Measurements from ENCODE around the gene PI4KB.

The PI4KB gene

GRCh38 chr1:151309811-151310323 is 17.3 kb downstream of the PI4KB start:
- H3K36me3 ChIP-seq (ENCODE audit: control insufficient read depth, low read length) = peaks cover 82% of the 10 kb centered on the region
- TF ChIP-seq CTCF (IDR thresholded peaks at IDR 0.05; ENCODE audit: low read depth, low read length, poor library complexity, severe bottlenecking) (no peak), EZH2phosphoT487 (IDR thresholded peaks at IDR 0.05; ENCODE audit: borderline replicate concordance, low read length) (no peak)
- H3K4me3 ChIP-seq (ENCODE audit: low read length) = no peak overlapping the region
- H4K20me1 ChIP-seq (ENCODE audit: control insufficient read depth, insufficient read depth, low read depth, low read length) = no peaks in the 10 kb centered on the region
- no peak overlapping the region for H3K4me2 ChIP-seq (ENCODE audit: low read length)
- no peaks in the 10 kb centered on the region for H3K9me3 ChIP-seq (ENCODE audit: control insufficient read depth, insufficient read depth, low read length)
- H3K9me2 ChIP-seq (replicated peaks; ENCODE audit: control insufficient read depth, low read length) = no peaks in the 10 kb centered on the region
- no peak overlapping the region for H3K27ac ChIP-seq (ENCODE audit: low read depth, low read length)
- no peaks in the 10 kb centered on the region for H3F3A ChIP-seq (ENCODE audit: control insufficient read depth, insufficient read depth)
- H3K79me2 ChIP-seq (ENCODE audit: control insufficient read depth, low read length) = peaks cover 5% of the 10 kb centered on the region; the same call in 1 of the 2 replicates
- H3K27me3 ChIP-seq (ENCODE audit: control insufficient read depth, low read length) = no peaks in the 10 kb centered on the region
- no peaks in the 10 kb centered on the region for H3K4me1 ChIP-seq (ENCODE audit: control insufficient read depth, low read length)

- Histone ChIP-seq H3K4me2 (ENCODE audit: low read length) (no peak overlapping the region), H3K79me2 (ENCODE audit: control insufficient read depth, low read length) (no peaks in the 10 kb centered on the region), H3K9me2 (replicated peaks; ENCODE audit: control insufficient read depth, low read length) (no peaks in the 10 kb centered on the region), H3F3A (ENCODE audit: control insufficient read depth, insufficient read depth) (no peaks in the 10 kb centered on the region), H3K4me1 (ENCODE audit: control insufficient read depth, low read length) (no peaks in the 10 kb centered on the region), H3K9me3 (ENCODE audit: control insufficient read depth, insufficient read depth, low read length) (no peaks in the 10 kb centered on the region), H3K27me3 (ENCODE audit: control insufficient read depth, low read length) (no peaks in the 10 kb centered on the region), H3K27ac (ENCODE audit: low read depth, low read length) (no peak overlapping the region), H3K4me3 (ENCODE audit: low read length) (no peak overlapping the region), H4K20me1 (ENCODE audit: control insufficient read depth, insufficient read depth, low read depth, low read length) (no peaks in the 10 kb centered on the region), H3K36me3 (ENCODE audit: control insufficient read depth, low read length) (peaks cover 71% of the 10 kb centered on the region)
- no peak for TF ChIP-seq EZH2phosphoT487 (IDR thresholded peaks at IDR 0.05; ENCODE audit: borderline replicate concordance, low read length)
- no peak for TF ChIP-seq CTCF (IDR thresholded peaks at IDR 0.05; ENCODE audit: low read depth, low read length, poor library complexity, severe bottlenecking)
Measured at GRCh38 chr1:151294742-151295462, 32.3 kb downstream of the PI4KB start.

- H3K36me3 ChIP-seq (ENCODE audit: control insufficient read depth, low read length) = peaks cover 74% of the 10 kb centered on the region
- no peaks in the 10 kb centered on the region for H3K9me2 ChIP-seq (replicated peaks; ENCODE audit: control insufficient read depth, low read length)
- no peaks in the 10 kb centered on the region for H3K9me3 ChIP-seq (ENCODE audit: control insufficient read depth, insufficient read depth, low read length)
- no peak overlapping the region for H3K4me2 ChIP-seq (ENCODE audit: low read length)
- no peaks in the 10 kb centered on the region for H3K27me3 ChIP-seq (ENCODE audit: control insufficient read depth, low read length)
- H3K4me1 ChIP-seq (ENCODE audit: control insufficient read depth, low read length) = no peaks in the 10 kb centered on the region
- no peak for TF ChIP-seq EZH2phosphoT487 (IDR thresholded peaks at IDR 0.05; ENCODE audit: borderline replicate concordance, low read length)
- TF ChIP-seq CTCF (IDR thresholded peaks at IDR 0.05; ENCODE audit: low read depth, low read length, poor library complexity, severe bottlenecking) = no peak
- H3K4me3 ChIP-seq (ENCODE audit: low read length) = no peak overlapping the region
- no peak overlapping the region for H3K27ac ChIP-seq (ENCODE audit: low read depth, low read length)
- no peaks in the 10 kb centered on the region for H3F3A ChIP-seq (ENCODE audit: control insufficient read depth, insufficient read depth)
- H4K20me1 ChIP-seq (ENCODE audit: control insufficient read depth, insufficient read depth, low read depth, low read length) = no peaks in the 10 kb centered on the region
- peaks cover 3% of the 10 kb centered on the region for H3K79me2 ChIP-seq (ENCODE audit: control insufficient read depth, low read length)
Measured at GRCh38 chr1:151293093-151293492, 34.1 kb downstream of the PI4KB start.
